HepG2 (cell line): ENCODE measurements around the gene SNAP29. TPM values are rescaled to one million over a fixed set of nuclear protein-coding genes. Genes with fewer than 3 reads are reported as not detected.

ENCODE experiments used
- ATAC-seq: fragments of 200-7000 bp; cut with Tn5 transposase; 3 replicates; pipeline ENCODE4 v1.9.1; 2020; ENCODE audit warnings: mild to moderate bottlenecking, moderate library complexity
- BruUV-seq: library from RNA; stranded (reverse); fragments of 400-500 nt; replicated peaks from 2 replicates; lab custom pipeline; 2021; lab: Mats Ljungman, UMichigan
- CTCF ChIA-PET: fragments of 300-600 bp; formaldehyde crosslinking; extraction: SDS; loops from one replicate; lab custom pipeline; 2021; ENCODE audit warnings: low total read pairs, inconsistent platforms, low intra/inter-chr PET ratio; lab: Yijun Ruan, JAX
- POLR2A ChIA-PET: fragments of 350-600 bp; sonication (Branson Sonifier 250); formaldehyde crosslinking; loops from one replicate; lab custom pipeline; 2020; ENCODE audit warnings: antibody characterized with exemption, inconsistent platforms; lab: Yijun Ruan, JAX
- DNase-seq: peaks from one replicate; pipeline ENCODE4 v3.0.0-alpha.2; 2015; ENCODE audit warnings: low spot score
- FAIRE-seq: peaks from 3 replicates; lab custom pipeline; 2011; peaks lifted over from hg19 to GRCh38; lab: Jason Lieb, UNC
- H2AFZ ChIP-seq: one replicate; pipeline ENCODE4 v1.6.1; 2011; ENCODE audit warnings: low read length, inconsistent platforms
- H3K27ac ChIP-seq: fragments of 300-600 bp; 3 replicates; pipeline ENCODE4 v1.8.0; 2011; ENCODE audit warnings: mixed run types, mild to moderate bottlenecking, mixed read lengths, low read length, inconsistent platforms; ENCODE audit not compliant: insufficient read depth; ENCODE audit errors: extremely low read length
- H3K27me3 ChIP-seq, 2 experiments: fragments of 200-600 bp in 1 of 2; 2 replicates in 1 of 2; 3 replicates in 1 of 2; pipeline versions ENCODE4 v1.6.0 to v1.8.0; 2011; ENCODE audit warnings: low read length in 2 of 2, mild to moderate bottlenecking in 2 of 2, moderate library complexity in 2 of 2, inconsistent platforms in 1 of 2; ENCODE audit not compliant: insufficient read depth in 2 of 2, control insufficient read depth in 1 of 2
- H3K36me3 ChIP-seq, 2 experiments: fragments of 200-600 bp in 1 of 2; replicated peaks in 1 of 2; 2 replicates in 1 of 2; 3 replicates in 1 of 2; pipeline versions ENCODE4 v1.5.1 to v1.8.0; 2011; ENCODE audit warnings: low read length in 2 of 2, inconsistent platforms in 1 of 2; ENCODE audit not compliant: insufficient read depth in 2 of 2, control insufficient read depth in 1 of 2
- H3K4me1 ChIP-seq: 2 replicates; pipeline ENCODE4 v1.5.1; 2012; ENCODE audit warnings: low read length, inconsistent platforms; ENCODE audit not compliant: insufficient read depth
- H3K4me2 ChIP-seq: 2 replicates; pipeline ENCODE4 v1.6.0; 2011; ENCODE audit warnings: low read depth, low read length, inconsistent platforms
- H3K4me3 ChIP-seq, 3 experiments: fragments of 200-600 bp in 1 of 3; sonication (generic), shearing (Covaris generic) in 1 of 3; replicated peaks in 1 of 3; 2 replicates each; pipeline ENCODE4 v1.5.1; 2011 to 2016; ENCODE audit warnings: low read length in 3 of 3, inconsistent platforms in 2 of 3, low read depth in 2 of 3, mild to moderate bottlenecking in 2 of 3, control low read depth in 1 of 3, mixed read lengths in 1 of 3; ENCODE audit not compliant: insufficient read depth in 1 of 3
- H3K79me2 ChIP-seq: one replicate; pipeline ENCODE4 v1.6.1; 2011; ENCODE audit warnings: low read length, inconsistent platforms; ENCODE audit not compliant: insufficient read depth
- H3K9ac ChIP-seq: 2 replicates; pipeline ENCODE4 v1.6.0; 2011; ENCODE audit warnings: mild to moderate bottlenecking, low read depth, low read length, inconsistent platforms; ENCODE audit not compliant: insufficient read depth
- H3K9me3 ChIP-seq: 2 replicates; pipeline ENCODE4 v1.5.1; 2012; ENCODE audit warnings: mild to moderate bottlenecking, low read length
- H4K20me1 ChIP-seq: 2 replicates; pipeline ENCODE4 v1.6.0; 2011; ENCODE audit warnings: inconsistent platforms, mild to moderate bottlenecking, low read length, moderate library complexity; ENCODE audit not compliant: insufficient read depth
- HNF4A ChIP-seq: sonication (generic); formaldehyde crosslinking; IDR thresholded peaks from 2 replicates; pipeline ENCODE4 v1.4.0; 2020; ENCODE audit warnings: missing genetic modification reagents
- JUN ChIP-seq: sonication (generic); formaldehyde crosslinking; IDR thresholded peaks from 2 replicates; pipeline ENCODE4 v1.4.0; 2020; ENCODE audit warnings: mild to moderate bottlenecking, missing genetic modification reagents
- KDM4B ChIP-seq: sonication (generic); formaldehyde crosslinking; IDR thresholded peaks from 2 replicates; pipeline ENCODE4 v1.4.0; 2020; ENCODE audit warnings: missing genetic modification reagents
- LCORL ChIP-seq, 2 experiments: fragments of 450-650 bp in 1 of 2; sonication (generic) in 1 of 2; formaldehyde crosslinking in 1 of 2; IDR thresholded peaks; 2 replicates each; pipeline versions ENCODE4 v1.5.0 to v1.6.1; 2017 to 2020; ENCODE audit warnings: antibody characterized with exemption in 1 of 2, missing genetic modification reagents in 1 of 2
- MBNL3 ChIP-seq: fragments of 250-450 bp; sonication (Bioruptor Pico); conservative IDR thresholded peaks from 2 replicates; pipeline ENCODE4 v1.8.0; 2022; ENCODE audit warnings: mild to moderate bottlenecking, inconsistent platforms
- MIXL1 ChIP-seq: IDR thresholded peaks from 2 replicates; pipeline ENCODE4 v1.6.1; 2016
- MLLT10 ChIP-seq: sonication (generic); formaldehyde crosslinking; IDR thresholded peaks from 2 replicates; pipeline ENCODE4 v1.4.0; 2020; ENCODE audit warnings: missing genetic modification reagents
- NFE2L1 ChIP-seq: sonication (generic); formaldehyde crosslinking; IDR thresholded peaks from 2 replicates; pipeline ENCODE4 v1.4.0; 2020; ENCODE audit warnings: missing genetic modification reagents, mild to moderate bottlenecking, borderline replicate concordance
- POLR2AphosphoS2 ChIP-seq: IDR thresholded peaks from 2 replicates; pipeline ENCODE4 v1.6.1; 2011; ENCODE audit warnings: low read depth, low read length, improper control_type of control experiment
- SCMH1 ChIP-seq: sonication (generic); formaldehyde crosslinking; IDR thresholded peaks from 2 replicates; pipeline ENCODE4 v1.9.0; 2021; ENCODE audit warnings: missing genetic modification reagents, mild to moderate bottlenecking, borderline replicate concordance
- SIX4 ChIP-seq: sonication (generic); formaldehyde crosslinking; IDR thresholded peaks from 2 replicates; pipeline ENCODE4 v1.4.0; 2020; ENCODE audit warnings: missing genetic modification reagents
- TAF1 ChIP-seq: sonication (generic); formaldehyde crosslinking; IDR thresholded peaks from 2 replicates; pipeline ENCODE4 v1.4.0; 2020; ENCODE audit warnings: missing genetic modification reagents
- ZFP1 ChIP-seq: IDR thresholded peaks from 2 replicates; pipeline ENCODE4 v1.6.1; 2016
- ZFP36L2 ChIP-seq: sonication (generic); formaldehyde crosslinking; IDR thresholded peaks from 2 replicates; pipeline ENCODE4 v1.4.0; 2020; ENCODE audit warnings: missing genetic modification reagents
- ZMAT3 ChIP-seq: sonication (generic); formaldehyde crosslinking; conservative IDR thresholded peaks from 2 replicates; pipeline ENCODE4 v1.7.0; 2021; ENCODE audit warnings: missing genetic modification reagents
- ZZZ3 ChIP-seq: sonication (generic); formaldehyde crosslinking; IDR thresholded peaks from 2 replicates; pipeline ENCODE4 v1.4.0; 2020; ENCODE audit warnings: missing genetic modification reagents, mild to moderate bottlenecking, borderline replicate concordance
- WGBS: methylation state at CpG from one replicate; pipeline ENCODE4 v1.1.6; 2017; ENCODE audit warnings: low lambda C conversion rate; 5-methylcytosine and 5-hydroxymethylcytosine counted together
- in situ Hi-C: cut with HindIII; loops from 2 replicates; pipeline ENCODE4 v1.10.0; 2017; ENCODE audit warnings: low pct_unique_long_range_greater_than_20kb; ENCODE audit not compliant: extremely low pct_ligation_motif_present
- intact Hi-C: fragments of 100-400 bp; cut with micrococcal nuclease; formaldehyde crosslinking; loops from one replicate; pipeline ENCODE4 v1.10.0; 2022; ENCODE audit not compliant: unreplicated experiment
- polyA plus RNA-seq, 8 experiments: library from polyadenylated mRNA; depleted of rRNA in 3 of 8; stranded (reverse) in 7 of 8; unstranded in 1 of 8; fragments of >200 nt; fragmentation: Illumina TruSeq in 4 of 8; extraction: Trizol in 4 of 8; gene quantifications; 2 replicates each; pipeline versions ENCODE4 v1.2.1 to v1.2.3, GENCODE V29; 2011 to 2016; ENCODE audit warnings: low read depth in 4 of 8, missing spikeins in 1 of 8, mixed read lengths in 1 of 8; ENCODE audit not compliant: insufficient read depth in 1 of 8
- total RNA-seq, 5 experiments: library from RNA; depleted of rRNA; stranded (reverse); fragments of >200 nt; fragmentation: Illumina TruSeq; extraction: Trizol; gene quantifications; 2 replicates each; pipeline ENCODE4 v1.2.3, GENCODE V29; 2016; ENCODE audit warnings: low read depth in 1 of 5
- TF ChIP-seq, protein P1 (sequence below), 2 experiments: IDR thresholded peaks; 2 replicates each; pipeline ENCODE4 v1.6.1; 2011 to 2012; ENCODE audit warnings: low read length in 2 of 2, borderline replicate concordance in 1 of 2, low read depth in 1 of 2, mild to moderate bottlenecking in 1 of 2, moderate library complexity in 1 of 2
- TF ChIP-seq, protein P2 (sequence below): IDR thresholded peaks from 2 replicates; pipeline ENCODE4 v1.6.1; 2016; ENCODE audit warnings: control low read depth
- TF ChIP-seq, protein P3 (sequence below): sonication (generic); formaldehyde crosslinking; IDR thresholded peaks from 2 replicates; pipeline ENCODE4 v1.5.1; 2020; ENCODE audit warnings: missing genetic modification reagents, mild to moderate bottlenecking, borderline replicate concordance

SNAP29 gene
- total and polyA plus RNA-seq, 2 of the 13 experiments (the other 11 are each of a cell fraction or from before 2014, with no cell fraction given): 12.3 to 30.7 TPM

DNA sequence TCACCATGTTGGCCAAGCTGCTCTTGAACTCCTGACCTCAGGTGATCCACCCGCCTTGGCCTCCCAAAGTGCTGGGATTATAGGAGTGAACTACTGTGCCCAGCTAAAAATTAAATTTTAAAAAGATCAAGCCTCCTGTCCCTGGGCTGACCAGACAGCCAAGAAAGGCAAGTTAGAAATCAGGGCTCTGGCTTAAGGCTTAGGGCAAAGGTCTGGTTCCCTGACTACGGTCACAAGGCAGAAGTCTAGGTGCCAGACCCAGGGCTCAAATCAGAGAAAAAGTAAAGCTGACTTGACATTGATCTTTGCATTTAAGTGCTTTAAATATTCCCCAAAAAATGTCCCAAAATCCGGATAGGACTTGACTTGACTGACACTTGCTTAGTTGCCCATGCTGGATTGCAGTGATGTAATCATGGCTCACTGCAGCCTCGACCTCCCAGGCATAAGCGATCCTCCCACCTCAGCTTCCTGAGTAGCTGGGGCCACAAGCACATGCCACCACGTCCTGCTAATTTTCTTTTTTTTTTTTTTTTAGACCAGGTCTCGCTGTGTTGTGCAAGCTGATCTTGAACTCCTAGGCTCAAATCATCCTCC lies 41.1 kb downstream of the SNAP29 start:
- DNase-seq (no peak), ATAC-seq (no peak), FAIRE-seq (no peak)
- no peak overlapping the region for H3K4me2 ChIP-seq
- ChIA-PET CTCF (no interaction called here), POLR2A (no interaction called here)
- no peak overlapping the region for H3K4me3 ChIP-seq
- in situ Hi-C loops: no loop called here
- H3K4me1 ChIP-seq: peaks cover 22% of the 10 kb centered on the region
- no peaks in the 10 kb centered on the region for H3K27me3 ChIP-seq
- H3K9ac ChIP-seq: no peak overlapping the region
- no peaks in the 10 kb centered on the region for H4K20me1 ChIP-seq
- no peaks in the 10 kb centered on the region for H3K9me3 ChIP-seq
- H3K79me2 ChIP-seq: no peaks in the 10 kb centered on the region
- intact Hi-C loops: no loop called here
- no TSS peak for BruUV-seq
- no peak overlapping the region for H3K27ac ChIP-seq
- 17% methylated on average over 7 of the region's 7 CpGs for WGBS
- H2AFZ ChIP-seq: no peak overlapping the region
- no peak for TF ChIP-seq POLR2AphosphoS2
- no peak for TF ChIP-seq SIX4 (CRISPR knock-in tag)
- no peak for TF ChIP-seq ZFP36L2 (CRISPR knock-in tag)
- TF ChIP-seq, protein P1, sequence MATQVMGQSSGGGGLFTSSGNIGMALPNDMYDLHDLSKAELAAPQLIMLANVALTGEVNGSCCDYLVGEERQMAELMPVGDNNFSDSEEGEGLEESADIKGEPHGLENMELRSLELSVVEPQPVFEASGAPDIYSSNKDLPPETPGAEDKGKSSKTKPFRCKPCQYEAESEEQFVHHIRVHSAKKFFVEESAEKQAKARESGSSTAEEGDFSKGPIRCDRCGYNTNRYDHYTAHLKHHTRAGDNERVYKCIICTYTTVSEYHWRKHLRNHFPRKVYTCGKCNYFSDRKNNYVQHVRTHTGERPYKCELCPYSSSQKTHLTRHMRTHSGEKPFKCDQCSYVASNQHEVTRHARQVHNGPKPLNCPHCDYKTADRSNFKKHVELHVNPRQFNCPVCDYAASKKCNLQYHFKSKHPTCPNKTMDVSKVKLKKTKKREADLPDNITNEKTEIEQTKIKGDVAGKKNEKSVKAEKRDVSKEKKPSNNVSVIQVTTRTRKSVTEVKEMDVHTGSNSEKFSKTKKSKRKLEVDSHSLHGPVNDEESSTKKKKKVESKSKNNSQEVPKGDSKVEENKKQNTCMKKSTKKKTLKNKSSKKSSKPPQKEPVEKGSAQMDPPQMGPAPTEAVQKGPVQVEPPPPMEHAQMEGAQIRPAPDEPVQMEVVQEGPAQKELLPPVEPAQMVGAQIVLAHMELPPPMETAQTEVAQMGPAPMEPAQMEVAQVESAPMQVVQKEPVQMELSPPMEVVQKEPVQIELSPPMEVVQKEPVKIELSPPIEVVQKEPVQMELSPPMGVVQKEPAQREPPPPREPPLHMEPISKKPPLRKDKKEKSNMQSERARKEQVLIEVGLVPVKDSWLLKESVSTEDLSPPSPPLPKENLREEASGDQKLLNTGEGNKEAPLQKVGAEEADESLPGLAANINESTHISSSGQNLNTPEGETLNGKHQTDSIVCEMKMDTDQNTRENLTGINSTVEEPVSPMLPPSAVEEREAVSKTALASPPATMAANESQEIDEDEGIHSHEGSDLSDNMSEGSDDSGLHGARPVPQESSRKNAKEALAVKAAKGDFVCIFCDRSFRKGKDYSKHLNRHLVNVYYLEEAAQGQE (IDR thresholded peaks at IDR 0.05; ENCODE audit: borderline replicate concordance in 1 of 2, low read depth in 1 of 2, low read length in 2 of 2): no peak
- TF ChIP-seq NFE2L1: no peak
- TF ChIP-seq, protein P2, sequence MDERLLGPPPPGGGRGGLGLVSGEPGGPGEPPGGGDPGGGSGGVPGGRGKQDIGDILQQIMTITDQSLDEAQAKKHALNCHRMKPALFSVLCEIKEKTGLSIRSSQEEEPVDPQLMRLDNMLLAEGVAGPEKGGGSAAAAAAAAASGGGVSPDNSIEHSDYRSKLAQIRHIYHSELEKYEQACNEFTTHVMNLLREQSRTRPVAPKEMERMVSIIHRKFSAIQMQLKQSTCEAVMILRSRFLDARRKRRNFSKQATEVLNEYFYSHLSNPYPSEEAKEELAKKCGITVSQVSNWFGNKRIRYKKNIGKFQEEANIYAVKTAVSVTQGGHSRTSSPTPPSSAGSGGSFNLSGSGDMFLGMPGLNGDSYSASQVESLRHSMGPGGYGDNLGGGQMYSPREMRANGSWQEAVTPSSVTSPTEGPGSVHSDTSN (CRISPR knock-in tag): no peak
- no peak for TF ChIP-seq ZMAT3 (CRISPR knock-in tag)
- no peak for TF ChIP-seq ZFP1 (CRISPR knock-in tag)
- TF ChIP-seq TAF1 (CRISPR knock-in tag): no peak
- no peak for TF ChIP-seq MIXL1 (CRISPR knock-in tag)
- TF ChIP-seq, protein P3, sequence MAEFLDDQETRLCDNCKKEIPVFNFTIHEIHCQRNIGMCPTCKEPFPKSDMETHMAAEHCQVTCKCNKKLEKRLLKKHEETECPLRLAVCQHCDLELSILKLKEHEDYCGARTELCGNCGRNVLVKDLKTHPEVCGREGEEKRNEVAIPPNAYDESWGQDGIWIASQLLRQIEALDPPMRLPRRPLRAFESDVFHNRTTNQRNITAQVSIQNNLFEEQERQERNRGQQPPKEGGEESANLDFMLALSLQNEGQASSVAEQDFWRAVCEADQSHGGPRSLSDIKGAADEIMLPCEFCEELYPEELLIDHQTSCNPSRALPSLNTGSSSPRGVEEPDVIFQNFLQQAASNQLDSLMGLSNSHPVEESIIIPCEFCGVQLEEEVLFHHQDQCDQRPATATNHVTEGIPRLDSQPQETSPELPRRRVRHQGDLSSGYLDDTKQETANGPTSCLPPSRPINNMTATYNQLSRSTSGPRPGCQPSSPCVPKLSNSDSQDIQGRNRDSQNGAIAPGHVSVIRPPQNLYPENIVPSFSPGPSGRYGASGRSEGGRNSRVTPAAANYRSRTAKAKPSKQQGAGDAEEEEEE (CRISPR knock-in tag): no peak
- no peak for TF ChIP-seq LCORL (IDR thresholded peaks at IDR 0.05)
- no peak for TF ChIP-seq LCORL (CRISPR knock-in tag; IDR thresholded peaks at IDR 0.05)
- TF ChIP-seq KDM4B (CRISPR knock-in tag): no peak
- TF ChIP-seq ZZZ3 (CRISPR knock-in tag): no peak
- no peak for TF ChIP-seq SCMH1 (CRISPR knock-in tag)
- TF ChIP-seq MLLT10 (CRISPR knock-in tag): no peak
- TF ChIP-seq HNF4A (CRISPR knock-in tag): no peak
- TF ChIP-seq JUN: no peak
- no peak for TF ChIP-seq MBNL3 (CRISPR knock-in tag)
- no peaks in the 10 kb centered on the region for H3K36me3 ChIP-seq
